Neural cell (in vitro differentiated cells): ENCODE data around the gene FXR1. TPM values are rescaled to one million over a fixed set of nuclear protein-coding genes. Genes with fewer than 3 reads are reported as not detected.

Source experiments
- H2AFZ ChIP-seq: fragments of 200-600, 300-800 bp; sonication (generic), shearing (Covaris generic); 2 replicates; pipeline ENCODE4 v1.6.0; 2014; ENCODE audit warnings: low read depth, mild to moderate bottlenecking, antibody characterized with exemption, low read length, moderate library complexity
- H3F3A ChIP-seq: fragments of 200-600 bp; shearing (Covaris generic); 2 replicates; pipeline ENCODE4 v1.6.1; 2016; ENCODE audit warnings: mild to moderate bottlenecking, moderate library complexity, mixed read lengths, antibody characterized with exemption, low read length; ENCODE audit not compliant: insufficient read depth, poor library complexity, severe bottlenecking
- H3K27ac ChIP-seq: fragments of 200-600, 300-800 bp; sonication (generic), shearing (Covaris generic); 2 replicates; pipeline ENCODE4 v1.5.1; 2014; ENCODE audit warnings: mild to moderate bottlenecking, low read length, moderate library complexity
- H3K27me3 ChIP-seq: fragments of 300-800, 200-600 bp; sonication (generic), shearing (Covaris generic); 2 replicates; pipeline ENCODE4 v1.6.0; 2014; ENCODE audit warnings: mild to moderate bottlenecking, low read depth, low read length, moderate library complexity; ENCODE audit not compliant: insufficient read depth
- H3K36me3 ChIP-seq: fragments of 300-800, 200-600 bp; sonication (generic), shearing (Covaris generic); 2 replicates; pipeline ENCODE4 v1.5.1; 2014; ENCODE audit warnings: mild to moderate bottlenecking, antibody characterized with exemption, low read length, moderate library complexity; ENCODE audit not compliant: insufficient read depth
- H3K4me2 ChIP-seq: fragments of 300-800, 200-600 bp; sonication (generic), shearing (Covaris generic); 2 replicates; pipeline ENCODE4 v1.6.0; 2014; ENCODE audit warnings: mild to moderate bottlenecking, low read length
- H3K4me3 ChIP-seq: fragments of 300-800, 200-600 bp; sonication (generic), shearing (Covaris generic); 2 replicates; pipeline ENCODE4 v1.5.1; 2014; ENCODE audit warnings: mild to moderate bottlenecking, low read length, moderate library complexity
- H3K79me2 ChIP-seq: fragments of 200-600 bp; shearing (Covaris generic); replicated peaks from 2 replicates; pipeline ENCODE4 v1.6.0; 2014; ENCODE audit warnings: mild to moderate bottlenecking, low read length, moderate library complexity; ENCODE audit not compliant: insufficient read depth
- H3K9ac ChIP-seq: fragments of 300-800, 200-600 bp; sonication (generic), shearing (Covaris generic); 2 replicates; pipeline ENCODE4 v1.6.1; 2016; ENCODE audit warnings: mild to moderate bottlenecking, low read length, mixed read lengths
- H3K9me2 ChIP-seq: fragments of 200-600 bp; shearing (Covaris generic); 2 replicates; pipeline ENCODE4 v1.6.1; 2016; ENCODE audit warnings: mild to moderate bottlenecking, low read length, mixed read lengths; ENCODE audit not compliant: insufficient read depth
- H3K9me3 ChIP-seq: fragments of 200-600, 300-800 bp; sonication (generic), shearing (Covaris generic); 2 replicates; pipeline ENCODE4 v1.6.1; 2016; ENCODE audit warnings: mild to moderate bottlenecking, mixed run types, low read length, moderate library complexity, mixed read lengths
- H4K20me1 ChIP-seq: fragments of 200-600 bp; shearing (Covaris generic); 2 replicates; pipeline ENCODE4 v1.6.1; 2016; ENCODE audit warnings: mild to moderate bottlenecking, mixed run types; ENCODE audit not compliant: insufficient read depth
- CTCF ChIP-seq: fragments of 450-650 bp; IDR thresholded peaks from 2 replicates; pipeline ENCODE4 v1.5.1; 2014; ENCODE audit warnings: antibody characterized with exemption, mild to moderate bottlenecking, moderate library complexity; ENCODE audit not compliant: poor library complexity, severe bottlenecking
- EP300 ChIP-seq: fragments of 450-650 bp; conservative IDR thresholded peaks from 2 replicates; pipeline ENCODE4 v1.6.1; 2014; ENCODE audit warnings: antibody characterized with exemption, mild to moderate bottlenecking, moderate library complexity; ENCODE audit not compliant: poor library complexity, severe bottlenecking
- EZH2 ChIP-seq: fragments of 200-600, 300-800 bp; shearing (Covaris generic), sonication (generic); IDR thresholded peaks from 2 replicates; pipeline ENCODE4 v1.6.1; 2014; ENCODE audit warnings: antibody characterized with exemption, low read length, borderline replicate concordance, mild to moderate bottlenecking; ENCODE audit not compliant: insufficient read depth, poor library complexity, severe bottlenecking
- MXI1 ChIP-seq: fragments of 450-650 bp; conservative IDR thresholded peaks from 2 replicates; pipeline ENCODE4 v1.6.1; 2014; ENCODE audit warnings: antibody characterized with exemption, mild to moderate bottlenecking; ENCODE audit not compliant: poor library complexity, severe bottlenecking
- POLR2AphosphoS5 ChIP-seq: IDR thresholded peaks from 2 replicates; pipeline ENCODE4 v1.6.1; 2012
- RAD21 ChIP-seq: fragments of 450-650 bp; conservative IDR thresholded peaks from 2 replicates; pipeline ENCODE4 v1.6.1; 2014; ENCODE audit warnings: antibody characterized with exemption, mild to moderate bottlenecking, moderate library complexity
- REST ChIP-seq: IDR thresholded peaks from 2 replicates; pipeline ENCODE4 v1.6.1; 2012; ENCODE audit warnings: borderline replicate concordance
- SMC3 ChIP-seq: fragments of 450-650 bp; conservative IDR thresholded peaks from 2 replicates; pipeline ENCODE4 v1.6.1; 2014; ENCODE audit warnings: antibody characterized with exemption, mild to moderate bottlenecking, moderate library complexity; ENCODE audit not compliant: poor library complexity
- TAF1 ChIP-seq: IDR thresholded peaks from 2 replicates; pipeline ENCODE4 v1.6.1; 2012; ENCODE audit warnings: low read depth
- polyA plus RNA-seq: library from polyadenylated mRNA; depleted of rRNA; stranded (reverse); fragments of >200 nt; gene quantifications from 2 replicates; pipeline ENCODE4 v1.2.3, GENCODE V29; 2014

The FXR1 gene
- polyA plus RNA-seq, 1 donor from 2014 or later = 109 TPM

- Histone ChIP-seq H3K4me2 (no peak overlapping the region), H3K9me2 (no peaks in the 10 kb centered on the region), H3K36me3 (peaks cover 13% of the 10 kb centered on the region), H3K9ac (no peak overlapping the region), H3F3A (no peaks in the 10 kb centered on the region), H3K27me3 (no peaks in the 10 kb centered on the region), H4K20me1 (no peaks in the 10 kb centered on the region), H3K9me3 (no peaks in the 10 kb centered on the region), H3K4me3 (no peak overlapping the region), H3K79me2 (no peaks in the 10 kb centered on the region), H3K27ac (no peak overlapping the region), H2AFZ (no peak overlapping the region)
- TF ChIP-seq RAD21 (no peak), MXI1 (no peak), CTCF (no peak), REST (no peak), TAF1 (no peak), EP300 (no peak)
These were observed 65.0 kb downstream of the FXR1 start for GRCh38 chr3:180977498-180977897.

GRCh38 chr3:180979961-180980360 lies 67.5 kb downstream of the FXR1 start:
- H3K4me2 ChIP-seq = no peak overlapping the region
- H3K36me3 ChIP-seq = peaks cover 13% of the 10 kb centered on the region
- H3K27me3 ChIP-seq = no peaks in the 10 kb centered on the region

More at GRCh38 chr3:180979961-180980360, 67.5 kb downstream of the FXR1 start:
- H3K4me3 ChIP-seq = no peak overlapping the region
- H3K9me2 ChIP-seq = no peaks in the 10 kb centered on the region
- no peak overlapping the region for H2AFZ ChIP-seq
- H3F3A ChIP-seq = no peaks in the 10 kb centered on the region
- no peak overlapping the region for H3K9ac ChIP-seq
- TF ChIP-seq EZH2 = no peak
- no peak for TF ChIP-seq RAD21
- no peak for TF ChIP-seq MXI1
- no peak for TF ChIP-seq CTCF
- no peak for TF ChIP-seq EP300
- no peak for TF ChIP-seq REST
- TF ChIP-seq SMC3 = no peak
- no peak for TF ChIP-seq TAF1
- no peak for TF ChIP-seq POLR2AphosphoS5
- H3K79me2 ChIP-seq = no peaks in the 10 kb centered on the region
- H4K20me1 ChIP-seq = no peaks in the 10 kb centered on the region
- no peaks in the 10 kb centered on the region for H3K9me3 ChIP-seq
- H3K27ac ChIP-seq = no peak overlapping the region
